ENCODE measurements around the gene C20orf96.

C20orf96 gene

DNA sequence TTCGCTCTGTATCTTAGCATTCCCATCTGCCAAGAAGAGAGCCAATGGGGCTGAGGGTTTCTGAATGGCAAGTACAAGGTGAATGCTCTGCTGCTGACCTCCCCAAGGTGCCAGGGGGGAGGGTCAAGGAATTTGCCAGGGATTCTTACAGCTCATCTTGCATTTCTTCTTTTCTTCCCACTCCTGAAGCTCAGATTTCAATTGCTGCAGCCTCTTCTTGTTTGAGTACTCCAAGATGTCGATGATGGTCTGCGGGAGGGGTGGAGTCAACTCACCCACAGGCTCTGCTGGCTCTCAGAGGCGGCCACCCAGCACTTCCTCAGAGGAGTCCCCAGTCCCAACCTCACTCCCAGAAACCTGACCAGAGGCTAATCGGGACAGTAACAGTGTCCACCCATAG lies 12.4 kb downstream of the C20orf96 start:
- ChIA-PET CTCF (interaction anchor here (2.4 kb wide), 1 partner anchor 11 kb away, joined by 15 read pairs; no protein-coding TSS in a partner anchor), POLR2A (no interaction called here)
- DNase-seq (ENCODE audit: low read depth, low spot score): no peak
- TF ChIP-seq, protein P1, sequence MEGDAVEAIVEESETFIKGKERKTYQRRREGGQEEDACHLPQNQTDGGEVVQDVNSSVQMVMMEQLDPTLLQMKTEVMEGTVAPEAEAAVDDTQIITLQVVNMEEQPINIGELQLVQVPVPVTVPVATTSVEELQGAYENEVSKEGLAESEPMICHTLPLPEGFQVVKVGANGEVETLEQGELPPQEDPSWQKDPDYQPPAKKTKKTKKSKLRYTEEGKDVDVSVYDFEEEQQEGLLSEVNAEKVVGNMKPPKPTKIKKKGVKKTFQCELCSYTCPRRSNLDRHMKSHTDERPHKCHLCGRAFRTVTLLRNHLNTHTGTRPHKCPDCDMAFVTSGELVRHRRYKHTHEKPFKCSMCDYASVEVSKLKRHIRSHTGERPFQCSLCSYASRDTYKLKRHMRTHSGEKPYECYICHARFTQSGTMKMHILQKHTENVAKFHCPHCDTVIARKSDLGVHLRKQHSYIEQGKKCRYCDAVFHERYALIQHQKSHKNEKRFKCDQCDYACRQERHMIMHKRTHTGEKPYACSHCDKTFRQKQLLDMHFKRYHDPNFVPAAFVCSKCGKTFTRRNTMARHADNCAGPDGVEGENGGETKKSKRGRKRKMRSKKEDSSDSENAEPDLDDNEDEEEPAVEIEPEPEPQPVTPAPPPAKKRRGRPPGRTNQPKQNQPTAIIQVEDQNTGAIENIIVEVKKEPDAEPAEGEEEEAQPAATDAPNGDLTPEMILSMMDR (IDR thresholded peaks at IDR 0.05; ENCODE audit: insufficient read depth, low read length, missing control alignments): no peak
- H3K4me3 ChIP-seq (ENCODE audit: low read depth, low read length): no peak overlapping the region

- POLR2A ChIA-PET: no interaction called here
- TF ChIP-seq, protein P1 (IDR thresholded peaks at IDR 0.05; ENCODE audit: insufficient read depth, low read length, missing control alignments): no peak
- no peak for DNase-seq (ENCODE audit: low read depth, low spot score)
- CTCF ChIA-PET: interaction anchor here (2.4 kb wide), 1 partner anchor 10 kb away, joined by 15 read pairs; no protein-coding TSS in a partner anchor
- H3K4me3 ChIP-seq (ENCODE audit: low read depth, low read length): no peak overlapping the region
Observed at GRCh38 chr20:277496-277781, 13.1 kb downstream of the C20orf96 start.

- DNase-seq (ENCODE audit: low read depth, low spot score): no peak
- POLR2A ChIA-PET: no interaction called here
- TF ChIP-seq, protein P1 (IDR thresholded peaks at IDR 0.05; ENCODE audit: insufficient read depth, low read length, missing control alignments): no peak
- CTCF ChIA-PET: interaction anchor here (1.6 to 2.4 kb wide), 2 partner anchors 9 to 11 kb away, joined by 4 to 15 read pairs; no protein-coding TSS in a partner anchor
- H3K4me3 ChIP-seq (ENCODE audit: low read depth, low read length): no peak overlapping the region
Observed at GRCh38 chr20:276620-277495, 13.7 kb downstream of the C20orf96 start.

GRCh38 chr20:275791-276190 lies 14.8 kb downstream of the C20orf96 start:
- ChIA-PET POLR2A (no interaction called here), CTCF (interaction anchor here (1.6 kb wide), 1 partner anchor 10 kb away, joined by 4 read pairs; no protein-coding TSS in a partner anchor)
- no peak overlapping the region for H3K4me3 ChIP-seq (ENCODE audit: low read depth, low read length)
- TF ChIP-seq, protein P1 (IDR thresholded peaks at IDR 0.05; ENCODE audit: insufficient read depth, low read length, missing control alignments): no peak
- DNase-seq (ENCODE audit: low read depth, low spot score): no peak

DNA sequence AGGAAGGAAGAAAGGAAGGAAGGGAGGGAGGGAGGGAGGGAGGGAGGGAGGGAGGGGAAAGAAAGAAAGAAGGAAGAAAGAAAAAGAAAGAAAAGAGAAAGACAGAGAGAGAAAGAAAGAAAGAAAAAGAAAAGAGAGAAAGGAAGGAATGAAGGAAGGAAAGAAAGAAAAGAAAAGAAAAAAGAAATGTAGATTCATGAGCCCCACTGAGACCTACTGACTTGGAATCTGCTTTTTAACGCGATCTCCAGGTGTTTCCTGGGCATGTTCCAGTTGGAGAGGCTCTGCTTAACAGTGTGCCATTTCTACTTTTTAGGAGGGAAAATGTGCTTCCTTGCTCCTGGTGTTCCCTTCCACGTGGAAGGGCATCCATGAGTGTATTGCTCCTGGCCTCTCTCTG lies 16.7 kb downstream of the C20orf96 start:
- TF ChIP-seq, protein P1 (IDR thresholded peaks at IDR 0.05; ENCODE audit: insufficient read depth, low read length, missing control alignments): no peak
- ChIA-PET CTCF (interaction anchor here (1.2 kb wide), 2 partner anchors 11 to 15 kb away, joined by 3 read pairs; no protein-coding TSS in a partner anchor), POLR2A (no interaction called here)

GRCh38 chr20:272718-273117 lies 17.8 kb downstream of the C20orf96 start:
- POLR2A ChIA-PET: no interaction called here
- TF ChIP-seq, protein P1 (IDR thresholded peaks at IDR 0.05; ENCODE audit: insufficient read depth, low read length, missing control alignments): no peak
- CTCF ChIA-PET: interaction anchor here (1.2 kb wide), 2 partner anchors 10 to 17 kb away, joined by 3 read pairs; no protein-coding TSS in a partner anchor
- H3K4me3 ChIP-seq (ENCODE audit: low read depth, low read length): no peak overlapping the region
- no peak for DNase-seq (ENCODE audit: low read depth, low spot score)

More for the DNA sequence above, 16.7 kb downstream of the C20orf96 start:
- H3K4me3 ChIP-seq (ENCODE audit: low read depth, low read length): no peak overlapping the region
- no peak for DNase-seq (ENCODE audit: low read depth, low spot score)
